Mucosa of descending colon (tissue), 3 donors: ENCODE measurements around the gene PHF21A. TPM values are rescaled to one million over a fixed set of nuclear protein-coding genes. Genes with fewer than 3 reads are reported as not detected.
A peak's percentile ranks its signal among the peaks of the same experiment; 100 is the strongest.

Experiments
- ATAC-seq: fragments of 200-7000 bp; cut with Tn5 transposase; one replicate; pipeline ENCODE4 v1.9.1; 2020; ENCODE audit warnings: mild to moderate bottlenecking, moderate library complexity
- DNase-seq, 3 donors: peaks; one replicate each; pipeline ENCODE4 v3.0.0-alpha.2; 2020
- H3K36me3 ChIP-seq: fragments of 200-600 bp; one replicate; pipeline ENCODE4 v1.8.0; 2021; ENCODE audit warnings: low read depth, mild to moderate bottlenecking
- H3K4me1 ChIP-seq: fragments of 200-600 bp; one replicate; pipeline ENCODE4 v1.8.0; 2021; ENCODE audit warnings: low read depth, mild to moderate bottlenecking
- H3K4me3 ChIP-seq: fragments of 200-600 bp; one replicate; pipeline ENCODE4 v1.8.0; 2021; ENCODE audit warnings: mild to moderate bottlenecking
- H3K9me3 ChIP-seq: fragments of 200-600 bp; one replicate; pipeline ENCODE4 v1.8.0; 2021; ENCODE audit warnings: mild to moderate bottlenecking
- CTCF ChIP-seq: fragments of 200-600 bp; IDR thresholded peaks from one replicate; pipeline ENCODE4 v1.8.0; 2022; ENCODE audit warnings: antibody characterized with exemption, mild to moderate bottlenecking
- intact Hi-C, 2 donors: fragments of 100-400 bp; cut with DNase I in 1 of 2; cut with micrococcal nuclease in 1 of 2; formaldehyde crosslinking; loops; one replicate each; pipeline versions ENCODE4 v1.11.0 to v1.11.1; 2022; cut with DNase I, micrococcal nuclease
- total RNA-seq, 3 donors: library from RNA; stranded (reverse); fragmentation: NEBNext Ultra II Directional in 2 of 3; extraction: Animal tissue kit (Norgen Biotek cat#: 25700) in 2 of 3; gene quantifications; one replicate each; pipeline versions ENCODE4 v1.2.1 to v1.2.4, GENCODE V29; 2021 to 2023
- donor health status: DM: no; HTN: no; CAD: no; lungs with moderate emphysema.
- donor health status: DM: no; HTN: no; CAD: no.
- donor health status: DM: no; HTN: yes; CAD: no.

PHF21A gene
- total RNA-seq, 3 donors from 2014 or later, result 20.3 to 78.1 (median 23.3) TPM

- ATAC-seq, result peak; percentile 66
- Histone ChIP-seq H3K4me3 (no peak overlapping the region), H3K4me1 (no peaks in the 10 kb centered on the region), H3K9me3 (no peaks in the 10 kb centered on the region), H3K36me3 (no peaks in the 10 kb centered on the region)
- intact Hi-C loops, result no loop called here
- TF ChIP-seq CTCF, result no peak
- DNase-seq, result peak in 1 of 3 donors; percentile 36
These were observed 38.4 kb upstream of the PHF21A start for GRCh38 chr11:46159680-46160079.

GRCh38 chr11:46149826-46150225 is 28.6 kb upstream of the PHF21A start:
- no peaks in the 10 kb centered on the region for H3K9me3 ChIP-seq
- intact Hi-C loops, result no loop called here
- TF ChIP-seq CTCF, result no peak
- no peaks in the 10 kb centered on the region for H3K36me3 ChIP-seq
- H3K4me1 ChIP-seq, result no peaks in the 10 kb centered on the region
- ATAC-seq (no peak), DNase-seq (no peak)
- no peak overlapping the region for H3K4me3 ChIP-seq

- Histone ChIP-seq H3K36me3 (no peaks in the 10 kb centered on the region), H3K4me3 (no peak overlapping the region), H3K4me1 (no peaks in the 10 kb centered on the region), H3K9me3 (no peaks in the 10 kb centered on the region)
- TF ChIP-seq CTCF, result no peak
- DNase-seq, result no peak
- ATAC-seq, result no peak
- intact Hi-C loops, result no loop called here
These were observed 28.1 kb upstream of the PHF21A start for GRCh38 chr11:46149342-46149741.

GRCh38 chr11:46144741-46145140 is 23.5 kb upstream of the PHF21A start:
- Histone ChIP-seq H3K9me3 (no peaks in the 10 kb centered on the region), H3K4me3 (no peak overlapping the region), H3K36me3 (no peaks in the 10 kb centered on the region), H3K4me1 (no peaks in the 10 kb centered on the region)
- ATAC-seq (no peak), DNase-seq (no peak)
- no peak for TF ChIP-seq CTCF
- intact Hi-C loops, result no loop called here

GRCh38 chr11:46143049-46143806 is 22.0 kb upstream of the PHF21A start:
- H3K9me3 ChIP-seq, result no peaks in the 10 kb centered on the region
- no peak overlapping the region for H3K4me3 ChIP-seq
- no peak for DNase-seq
- H3K4me1 ChIP-seq, result no peaks in the 10 kb centered on the region
- no peaks in the 10 kb centered on the region for H3K36me3 ChIP-seq
- TF ChIP-seq CTCF, result no peak
- no peak for ATAC-seq
- intact Hi-C loops, result no loop called here
